GM12891 (cell line): Measurements from ENCODE around the gene ZRANB3.

ENCODE experiments used
- PAX5 ChIP-seq: IDR thresholded peaks from 2 replicates; pipeline ENCODE4 v1.6.1; 2011; ENCODE audit warnings: low read length, moderate library complexity, mild to moderate bottlenecking; ENCODE audit not compliant: insufficient read depth, severe bottlenecking
- POLR2A ChIP-seq: IDR thresholded peaks from 2 replicates; pipeline ENCODE4 v1.6.1; 2011; ENCODE audit warnings: low read depth, low read length, control low read depth
- POLR2AphosphoS5 ChIP-seq: IDR thresholded peaks from 2 replicates; pipeline ENCODE4 v1.6.1; 2011; ENCODE audit warnings: low read depth, low read length, control low read depth
- POU2F2 ChIP-seq: IDR thresholded peaks from 2 replicates; pipeline ENCODE4 v1.6.1; 2011; ENCODE audit warnings: low read depth, mild to moderate bottlenecking, control low read depth, low read length, moderate library complexity
- TAF1 ChIP-seq: IDR thresholded peaks from 2 replicates; pipeline ENCODE4 v1.6.1; 2011; ENCODE audit warnings: low read depth, low read length, control low read depth

GRCh38 chr2:135512099-135512498 is 18.9 kb downstream of the ZRANB3 start:
- TF ChIP-seq POLR2AphosphoS5 (no peak), POLR2A (no peak), TAF1 (no peak), PAX5 (no peak), POU2F2 (no peak)
